GM23338 (cell line): Measurements from ENCODE around the gene PTPN18.

Experiments used
- CREB1 ChIP-seq: fragments of 250-450 bp; sonication (Bioruptor Pico); IDR thresholded peaks from 2 replicates; pipeline ENCODE4 v1.5.0; 2020; ENCODE audit warnings: low read depth, mild to moderate bottlenecking, moderate library complexity
- EZH2 ChIP-seq: fragments of 200-600 bp; sonication (generic); IDR thresholded peaks from one replicate; pipeline ENCODE4 v1.8.0; 2017; ENCODE audit warnings: antibody characterized with exemption, mild to moderate bottlenecking, low read depth; ENCODE audit not compliant: unreplicated experiment
- POLR2AphosphoS5 ChIP-seq: IDR thresholded peaks from 2 replicates; pipeline ENCODE4 v1.6.1; 2016; ENCODE audit warnings: antibody characterized with exemption, low read depth
- TF ChIP-seq, protein P1 (sequence below), 2 experiments: fragments of 200-600 bp in 1 of 2; sonication (generic) in 1 of 2; conservative IDR thresholded peaks; 2 replicates each; pipeline versions ENCODE4 v1.5.1 to v1.6.1; 2016 to 2017; ENCODE audit warnings: antibody characterized with exemption in 2 of 2, low read depth in 2 of 2, mild to moderate bottlenecking in 2 of 2, moderate library complexity in 1 of 2

DNA sequence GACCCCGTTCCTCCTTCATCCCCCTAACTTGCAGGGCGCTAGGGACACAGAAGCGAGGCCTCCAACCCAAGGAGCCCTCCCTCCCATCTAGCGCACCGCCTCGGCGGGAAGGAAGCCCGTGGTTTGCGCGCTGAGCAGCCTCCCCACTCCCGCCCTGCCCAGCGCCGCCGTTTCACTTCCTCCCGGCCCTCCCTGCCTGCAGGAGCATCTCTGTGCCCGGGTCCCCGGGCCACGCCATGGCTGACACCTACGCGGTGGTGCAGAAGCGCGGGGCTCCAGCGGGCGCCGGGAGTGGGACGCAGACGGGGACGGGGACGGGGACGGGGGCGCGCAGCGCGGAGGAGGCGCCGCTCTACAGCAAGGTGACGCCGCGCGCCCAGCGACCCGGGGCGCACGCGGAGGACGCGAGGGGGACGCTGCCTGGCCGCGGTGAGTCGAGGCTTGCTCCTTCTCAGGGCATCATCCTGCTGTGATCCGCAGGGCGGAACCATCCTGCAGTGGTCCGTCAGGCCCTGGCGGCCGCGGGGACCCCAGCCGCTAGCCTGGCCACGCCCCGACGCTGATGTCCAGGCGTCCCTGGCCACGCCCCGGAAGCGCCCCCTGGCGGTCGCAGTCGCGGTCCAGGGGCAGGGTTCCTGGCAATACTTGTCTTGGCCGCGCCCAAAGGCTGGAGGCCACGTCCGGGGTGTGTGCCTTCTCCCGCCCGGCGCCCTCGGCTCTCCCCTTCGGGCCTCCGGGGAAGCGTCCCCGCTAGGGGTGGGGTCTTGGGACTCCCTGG lies 16.4 kb downstream of the PTPN18 start:
- TF ChIP-seq, protein P1, sequence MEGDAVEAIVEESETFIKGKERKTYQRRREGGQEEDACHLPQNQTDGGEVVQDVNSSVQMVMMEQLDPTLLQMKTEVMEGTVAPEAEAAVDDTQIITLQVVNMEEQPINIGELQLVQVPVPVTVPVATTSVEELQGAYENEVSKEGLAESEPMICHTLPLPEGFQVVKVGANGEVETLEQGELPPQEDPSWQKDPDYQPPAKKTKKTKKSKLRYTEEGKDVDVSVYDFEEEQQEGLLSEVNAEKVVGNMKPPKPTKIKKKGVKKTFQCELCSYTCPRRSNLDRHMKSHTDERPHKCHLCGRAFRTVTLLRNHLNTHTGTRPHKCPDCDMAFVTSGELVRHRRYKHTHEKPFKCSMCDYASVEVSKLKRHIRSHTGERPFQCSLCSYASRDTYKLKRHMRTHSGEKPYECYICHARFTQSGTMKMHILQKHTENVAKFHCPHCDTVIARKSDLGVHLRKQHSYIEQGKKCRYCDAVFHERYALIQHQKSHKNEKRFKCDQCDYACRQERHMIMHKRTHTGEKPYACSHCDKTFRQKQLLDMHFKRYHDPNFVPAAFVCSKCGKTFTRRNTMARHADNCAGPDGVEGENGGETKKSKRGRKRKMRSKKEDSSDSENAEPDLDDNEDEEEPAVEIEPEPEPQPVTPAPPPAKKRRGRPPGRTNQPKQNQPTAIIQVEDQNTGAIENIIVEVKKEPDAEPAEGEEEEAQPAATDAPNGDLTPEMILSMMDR (conservative IDR thresholded peaks at IDR 0.05; ENCODE audit: low read depth in 2 of 2) = peak; percentile 69 to 87
- TF ChIP-seq EZH2 (no peak), CREB1 (CRISPR knock-in tag) (peak; percentile 51; the same call in 1 of the 2 replicates), POLR2AphosphoS5 (peak; percentile 85)
